ENCODE measurements around the gene NPL.

DNA sequence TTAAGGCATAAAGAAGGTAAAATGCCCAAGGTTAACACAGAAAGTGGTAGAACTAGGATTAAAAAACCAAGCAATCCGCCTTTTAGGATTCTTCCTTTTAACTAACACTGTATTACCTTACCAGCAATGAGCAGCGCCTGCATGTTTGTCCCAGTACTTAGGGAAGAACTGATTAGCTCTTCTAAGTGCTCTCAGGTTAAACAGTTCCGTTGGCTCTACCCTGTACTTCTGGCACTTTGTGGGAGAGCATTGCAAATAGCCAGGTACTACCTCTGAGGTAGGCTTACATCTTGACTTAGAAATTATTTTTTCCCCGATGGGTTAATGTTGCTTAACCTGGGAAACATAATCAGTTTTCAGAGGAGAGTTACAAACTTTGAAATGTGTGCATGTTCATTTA lies 71.1 kb downstream of the NPL start:
- TF ChIP-seq, protein P1, sequence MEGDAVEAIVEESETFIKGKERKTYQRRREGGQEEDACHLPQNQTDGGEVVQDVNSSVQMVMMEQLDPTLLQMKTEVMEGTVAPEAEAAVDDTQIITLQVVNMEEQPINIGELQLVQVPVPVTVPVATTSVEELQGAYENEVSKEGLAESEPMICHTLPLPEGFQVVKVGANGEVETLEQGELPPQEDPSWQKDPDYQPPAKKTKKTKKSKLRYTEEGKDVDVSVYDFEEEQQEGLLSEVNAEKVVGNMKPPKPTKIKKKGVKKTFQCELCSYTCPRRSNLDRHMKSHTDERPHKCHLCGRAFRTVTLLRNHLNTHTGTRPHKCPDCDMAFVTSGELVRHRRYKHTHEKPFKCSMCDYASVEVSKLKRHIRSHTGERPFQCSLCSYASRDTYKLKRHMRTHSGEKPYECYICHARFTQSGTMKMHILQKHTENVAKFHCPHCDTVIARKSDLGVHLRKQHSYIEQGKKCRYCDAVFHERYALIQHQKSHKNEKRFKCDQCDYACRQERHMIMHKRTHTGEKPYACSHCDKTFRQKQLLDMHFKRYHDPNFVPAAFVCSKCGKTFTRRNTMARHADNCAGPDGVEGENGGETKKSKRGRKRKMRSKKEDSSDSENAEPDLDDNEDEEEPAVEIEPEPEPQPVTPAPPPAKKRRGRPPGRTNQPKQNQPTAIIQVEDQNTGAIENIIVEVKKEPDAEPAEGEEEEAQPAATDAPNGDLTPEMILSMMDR (IDR thresholded peaks at IDR 0.05): no peak
- no peak for TF ChIP-seq POLR2A (IDR thresholded peaks at IDR 0.05)
